EH (cell line): ENCODE measurements around the gene SLC52A1.
"Not testable (repeated sequence)": the region's sequence is repeated elsewhere in the genome, so short reads cannot be mapped to it uniquely, and the experiment has no call there.

ENCODE experiments used
- DNase-seq: peaks from one replicate; pipeline ENCODE4 v3.0.0-alpha.2; 2015; ENCODE audit warnings: low read depth

SLC52A1 gene

GRCh38 chr17:5031365-5032082 lies 3.7 kb downstream of the SLC52A1 start:
- peak; percentile 75 for DNase-seq

- not testable (repeated sequence) for DNase-seq
These were observed 5.1 kb downstream of the SLC52A1 start for GRCh38 chr17:5030168-5030567.

- DNase-seq, result no peak
These were observed 7.3 kb downstream of the SLC52A1 start for GRCh38 chr17:5027916-5028315.

- no peak for DNase-seq
These were observed 7.9 kb downstream of the SLC52A1 start for GRCh38 chr17:5027299-5027698.

DNA sequence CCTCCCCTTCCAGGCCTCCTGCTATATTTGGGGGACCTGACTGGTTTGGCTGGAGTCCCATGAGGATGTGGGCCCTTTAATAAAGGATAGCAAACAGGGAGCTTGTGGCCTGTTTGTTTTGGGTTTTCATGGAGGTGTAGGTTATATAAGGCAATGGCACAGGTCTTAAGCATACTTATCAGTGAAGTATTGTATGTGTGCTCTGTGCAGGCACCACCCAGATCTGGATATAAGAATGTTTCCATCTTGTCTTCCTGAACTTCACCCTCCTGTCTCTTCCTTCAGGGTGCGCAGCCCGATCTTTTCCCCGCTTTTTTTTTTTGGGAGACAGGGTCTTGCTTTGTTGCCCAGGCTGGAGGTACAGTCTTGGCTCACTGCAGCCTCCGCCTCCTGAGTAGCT lies 10.6 kb downstream of the SLC52A1 start:
- no peak for DNase-seq

DNA sequence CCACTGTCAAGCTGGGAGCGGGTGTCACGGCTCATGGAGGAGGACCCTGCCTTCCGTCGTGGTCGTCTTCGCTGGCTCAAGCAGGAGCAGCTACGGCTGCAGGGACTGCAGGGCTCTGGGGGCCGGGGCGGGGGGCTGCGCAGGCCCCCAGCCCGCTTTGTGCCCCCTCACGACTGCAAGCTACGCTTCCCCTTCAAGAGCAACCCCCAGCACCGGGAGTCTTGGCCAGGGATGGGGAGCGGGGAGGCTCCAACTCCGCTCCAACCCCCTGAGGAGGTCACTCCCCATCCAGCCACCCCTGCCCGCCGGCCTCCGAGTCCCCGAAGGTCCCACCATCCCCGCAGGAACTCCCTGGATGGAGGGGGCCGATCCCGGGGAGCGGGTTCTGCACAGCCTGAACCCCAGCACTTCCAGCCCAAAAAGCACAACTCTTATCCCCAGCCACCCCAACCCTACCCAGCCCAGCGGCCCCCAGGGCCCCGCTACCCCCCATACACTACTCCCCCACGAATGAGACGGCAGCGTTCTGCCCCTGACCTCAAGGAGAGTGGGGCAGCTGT lies 11.6 kb downstream of the SLC52A1 start:
- no peak for DNase-seq

GRCh38 chr17:5022171-5022711 lies 13.0 kb downstream of the SLC52A1 start:
- no peak for DNase-seq

DNA sequence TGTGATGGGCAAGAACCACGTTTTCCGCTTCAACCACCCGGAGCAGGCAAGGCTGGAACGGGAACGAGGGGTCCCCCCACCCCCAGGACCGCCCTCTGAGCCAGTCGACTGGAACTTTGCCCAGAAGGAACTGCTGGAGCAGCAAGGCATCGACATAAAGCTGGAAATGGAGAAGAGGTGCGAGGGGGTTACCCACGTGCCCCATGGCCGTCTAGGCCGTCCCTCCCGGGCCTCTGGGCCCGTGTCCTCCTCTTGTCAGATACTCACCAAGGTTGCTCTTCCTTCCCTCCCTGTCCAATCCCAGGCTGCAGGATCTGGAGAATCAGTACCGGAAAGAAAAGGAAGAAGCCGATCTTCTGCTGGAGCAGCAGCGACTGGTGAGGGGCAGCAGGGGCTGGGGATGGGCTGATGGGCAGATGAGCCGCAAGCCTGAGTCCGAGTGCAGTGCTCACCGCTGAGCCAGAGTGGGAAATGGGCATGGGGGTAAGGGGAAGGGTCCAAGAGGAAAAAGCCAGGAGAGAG lies 14.7 kb downstream of the SLC52A1 start:
- no peak for DNase-seq

DNA sequence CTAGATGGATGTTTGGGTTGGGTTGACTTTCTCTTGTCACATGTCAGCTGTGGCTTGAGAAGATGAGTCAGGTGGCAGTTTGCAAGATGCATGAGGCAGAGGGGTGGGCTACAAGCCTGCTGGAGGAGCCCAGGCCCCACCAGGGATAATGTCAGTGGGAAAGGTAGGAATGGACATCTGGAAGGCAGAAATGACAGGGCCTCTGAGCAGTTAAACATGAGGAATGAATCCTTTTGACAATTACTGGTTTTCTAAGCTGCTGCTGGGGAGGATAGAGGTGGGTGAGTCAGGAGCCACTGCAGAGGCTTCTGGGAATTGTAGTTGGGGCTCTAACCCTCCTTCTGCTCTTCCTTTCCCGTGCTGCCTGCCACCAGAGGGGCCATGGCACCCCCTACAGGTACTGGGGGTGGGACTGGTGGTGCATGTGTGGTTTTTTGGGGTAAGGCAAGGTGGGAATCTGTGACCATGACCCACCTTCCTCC lies 15.7 kb downstream of the SLC52A1 start:
- peak; percentile 34 for DNase-seq

DNA sequence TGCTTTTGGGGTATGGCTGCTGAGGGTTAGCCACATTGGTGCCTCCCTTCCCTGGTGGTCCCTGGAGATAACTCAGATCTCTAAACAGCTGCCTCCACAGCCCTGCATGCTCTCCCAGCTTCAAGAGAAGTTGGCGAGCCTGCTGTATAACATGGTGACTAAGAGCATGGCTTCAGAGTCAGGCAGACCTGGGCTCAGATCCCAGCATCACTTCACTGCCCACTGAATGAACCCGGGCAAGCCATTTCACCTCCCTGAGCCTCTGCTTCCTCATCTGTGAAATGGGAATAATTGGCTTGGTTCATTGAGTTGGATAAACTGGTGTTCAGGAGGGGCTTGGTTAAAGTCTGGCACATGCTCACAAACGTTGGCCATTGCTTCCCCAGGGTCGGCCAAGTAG lies 20.9 kb downstream of the SLC52A1 start:
- DNase-seq, result no peak

GRCh38 chr17:5011928-5012327 lies 23.3 kb downstream of the SLC52A1 start:
- peak; percentile 53 for DNase-seq

DNA sequence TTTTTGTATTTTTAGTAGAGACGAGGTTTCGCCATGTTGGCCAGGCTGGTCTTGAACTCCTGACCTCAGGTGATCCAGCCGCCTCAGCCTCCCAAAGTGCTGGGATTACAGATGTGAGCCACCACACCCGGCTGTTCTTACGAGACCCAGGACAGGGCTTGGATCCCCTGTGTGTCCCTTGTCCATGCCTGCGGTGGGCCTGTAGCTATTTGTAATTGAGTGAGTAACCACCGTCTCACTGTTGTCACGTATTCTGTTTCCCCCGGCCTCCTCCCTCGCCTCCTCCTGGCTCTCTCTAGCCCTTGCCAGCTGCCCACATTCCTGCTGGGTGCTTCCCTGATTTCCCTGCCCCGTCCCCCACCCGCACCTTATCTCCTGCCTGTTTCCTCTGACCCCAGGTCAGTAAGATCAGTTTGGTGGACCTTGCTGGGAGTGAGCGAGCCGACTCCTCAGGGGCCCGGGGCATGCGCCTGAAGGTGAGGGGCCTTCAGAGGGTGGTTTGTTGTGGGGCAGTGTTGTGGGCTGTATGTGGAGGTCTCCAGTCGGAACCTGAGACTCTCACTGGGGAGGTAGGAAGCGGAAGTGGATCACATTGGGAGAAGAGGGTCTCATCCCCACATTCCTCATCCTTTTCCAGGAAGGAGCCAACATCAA lies 31.9 kb downstream of the SLC52A1 start:
- DNase-seq, result no peak

DNA sequence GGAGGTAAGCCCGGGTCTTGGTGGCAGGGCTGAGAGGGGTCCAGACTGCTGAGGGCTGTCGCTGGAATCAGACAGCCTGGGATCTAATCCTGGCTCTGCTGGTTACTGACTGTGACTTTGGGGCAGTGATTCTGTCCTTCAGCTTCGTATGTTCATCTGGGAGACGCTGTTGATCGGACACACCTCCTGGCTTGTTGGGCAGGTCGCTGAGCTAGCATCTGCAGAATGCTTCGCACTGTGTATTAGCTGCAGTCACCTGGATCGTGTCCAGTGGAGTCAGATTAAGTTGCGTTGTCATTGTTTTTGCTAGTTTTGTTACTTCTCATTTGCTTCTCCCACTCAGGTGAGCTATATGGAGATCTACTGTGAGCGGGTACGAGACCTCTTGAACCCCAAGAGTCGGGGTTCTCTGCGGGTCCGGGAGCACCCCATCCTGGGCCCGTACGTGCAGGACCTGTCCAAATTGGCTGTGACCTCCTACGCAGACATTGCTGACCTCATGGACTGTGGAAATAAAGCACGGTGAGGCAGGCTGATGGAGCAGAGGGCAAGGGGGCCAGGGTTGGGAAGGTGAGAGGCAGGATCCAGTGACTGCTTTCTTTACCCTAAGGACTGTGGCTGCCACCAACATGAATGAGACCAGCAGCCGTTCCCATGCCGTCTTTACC lies 33.0 kb downstream of the SLC52A1 start:
- DNase-seq, result no peak

DNA sequence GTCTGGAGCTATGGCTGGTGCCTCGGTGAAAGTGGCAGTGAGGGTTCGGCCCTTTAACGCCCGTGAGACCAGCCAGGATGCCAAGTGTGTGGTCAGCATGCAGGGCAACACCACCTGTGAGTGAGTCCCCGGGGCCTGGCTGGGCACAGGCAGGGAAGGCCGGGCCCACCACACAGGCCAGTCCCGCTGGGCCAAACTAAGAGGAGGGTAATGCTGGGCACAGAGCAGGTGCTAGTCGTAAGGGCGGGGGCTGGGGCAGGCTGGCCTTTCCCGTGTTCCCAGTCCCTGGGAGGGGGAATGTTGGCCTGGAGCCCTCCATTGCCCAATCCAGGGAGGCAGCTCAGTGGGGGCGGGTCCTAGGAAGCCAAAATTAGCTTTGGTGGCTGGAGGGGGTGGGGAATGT lies 35.0 kb downstream of the SLC52A1 start:
- DNase-seq, result peak; percentile 60

DNA sequence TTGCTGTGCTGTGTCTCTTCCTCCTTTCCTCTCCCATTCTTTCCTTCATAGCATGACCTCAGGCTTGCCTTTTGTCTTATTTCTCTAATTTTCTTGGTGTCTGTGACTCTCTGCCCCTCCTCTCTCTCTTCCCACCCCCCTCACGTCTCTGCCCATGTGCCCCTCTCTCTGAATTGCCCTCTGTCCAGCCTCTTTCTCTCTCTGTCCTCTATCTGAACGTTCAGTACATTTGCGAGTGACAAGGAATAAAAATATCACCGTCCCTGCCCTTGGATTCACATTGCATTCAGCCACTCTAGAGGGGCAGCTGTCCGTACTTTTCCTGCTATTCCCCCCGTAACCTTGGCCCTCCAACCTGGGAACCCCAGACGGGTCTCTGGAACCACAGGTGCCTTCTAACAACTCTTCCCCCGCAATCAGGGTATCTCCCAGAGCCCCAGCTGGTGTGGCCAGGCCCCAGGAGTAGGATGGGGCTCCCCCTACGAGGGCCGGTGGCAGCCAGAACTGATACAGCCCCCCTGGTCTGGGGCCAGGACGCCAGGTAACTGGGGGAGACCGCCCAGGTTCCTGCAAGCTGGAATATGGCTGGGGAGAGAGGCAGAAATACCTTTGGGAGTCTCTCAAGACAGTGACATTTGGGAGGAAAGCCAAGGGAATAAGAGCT lies 35.7 kb downstream of the SLC52A1 start:
- no peak for DNase-seq

DNA sequence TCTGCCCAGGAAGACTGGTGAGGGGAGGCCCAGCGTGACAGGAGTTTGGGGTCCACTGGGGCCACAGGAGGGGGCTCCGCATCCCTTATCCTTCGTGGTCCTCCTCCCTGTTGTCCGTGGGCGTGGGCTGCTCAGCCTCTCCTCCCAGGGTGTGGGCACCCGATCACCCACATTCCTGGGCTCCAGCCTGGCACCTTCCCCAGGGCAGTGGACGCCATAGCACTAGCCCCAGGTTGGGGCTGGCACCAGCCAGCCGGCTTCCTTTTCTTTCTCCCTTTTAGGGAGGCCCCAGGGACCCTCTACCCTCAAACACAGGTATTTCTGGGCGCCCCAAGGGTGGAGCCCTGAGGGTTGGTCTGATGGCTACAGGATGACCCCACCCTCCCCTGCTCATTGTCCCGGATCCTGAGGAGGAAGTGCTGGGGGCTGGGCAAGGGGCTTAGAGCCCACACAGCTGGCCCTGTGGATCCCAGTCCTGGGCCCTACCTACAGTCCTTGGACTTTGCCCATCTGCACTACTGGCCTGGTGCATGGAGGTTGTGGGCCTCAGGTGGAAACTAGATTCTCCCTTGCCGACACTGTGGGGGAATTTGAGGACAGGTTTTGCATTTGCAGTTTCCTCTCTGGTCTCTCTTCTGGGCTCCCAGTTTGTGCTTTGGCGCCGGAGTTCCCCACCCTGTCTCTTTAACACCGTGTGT lies 36.3 kb downstream of the SLC52A1 start:
- DNase-seq, result peak; percentile 13

GRCh38 chr17:4998027-4998731 lies 37.0 kb downstream of the SLC52A1 start:
- DNase-seq, result peak; percentile 20

DNA sequence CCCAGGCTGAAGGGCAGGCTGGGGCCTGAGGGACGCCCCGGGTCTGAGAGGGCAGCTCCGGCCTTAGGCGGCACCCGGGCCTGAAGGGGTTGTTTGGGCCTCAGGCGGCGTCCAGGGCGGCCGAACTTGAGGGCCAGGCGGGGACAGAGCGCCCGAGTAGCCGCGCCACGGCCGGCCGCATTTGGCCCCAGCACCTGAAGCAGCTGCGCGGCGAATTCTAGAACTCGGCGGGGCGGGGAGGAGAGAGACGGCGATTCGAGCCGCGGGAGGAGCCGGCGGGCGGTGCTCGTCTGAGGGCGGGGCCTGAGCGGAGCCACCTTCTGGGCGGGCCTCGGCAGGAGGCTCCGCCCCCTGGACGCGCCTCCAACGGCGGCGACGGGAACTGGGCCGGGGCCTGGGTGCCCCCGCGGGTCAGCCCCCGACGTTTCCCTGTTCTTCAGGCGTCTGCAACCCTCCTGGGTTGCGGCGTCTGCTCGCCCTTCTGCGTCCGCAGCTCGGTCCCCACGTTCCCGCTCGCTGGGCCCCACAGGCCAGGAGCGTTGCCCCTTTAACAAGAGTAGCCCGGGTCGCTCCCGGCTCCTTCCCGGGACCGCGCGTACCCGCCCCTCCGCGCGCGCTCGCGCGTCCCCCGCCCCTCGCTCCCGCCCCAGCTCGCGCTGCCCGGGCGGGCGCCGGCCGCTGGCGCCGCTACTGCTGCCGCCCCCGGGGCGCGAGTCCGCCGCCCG lies 37.8 kb downstream of the SLC52A1 start, which contains the start of the genes INCA1 and KIF1C:
INCA1 (minus strand) TSS at position 221 of the 725 bp plus-strand sequence. CDS start 3,085 bp downstream, outside the sequence.
KIF1C (plus strand) TSS at position 649 of the 725 bp plus-strand sequence. CDS start 2,297 bp downstream, outside the sequence.
- peak; percentile 90 for DNase-seq

GRCh38 chr17:4994081-4994595 lies 41.1 kb downstream of the SLC52A1 start:
- DNase-seq, result no peak
